ENCODE data around the gene MLYCD. TPM values are rescaled to one million over a fixed set of nuclear protein-coding genes. Genes with fewer than 3 reads are reported as not detected.
A peak's percentile ranks its signal among the peaks of the same experiment; 100 is the strongest.

MLYCD gene
- total RNA-seq, 1 donor from 2014 or later: 50.4 TPM

GRCh38 chr16:83971165-83972130 is 72.5 kb downstream of the MLYCD start:
- Histone ChIP-seq H3K36me3 (no peaks in the 10 kb centered on the region), H3K27ac (replicated peaks) (no peak overlapping the region), H3K27me3 (ENCODE audit: low read depth) (peaks cover 16% of the 10 kb centered on the region), H3K4me1 (no peaks in the 10 kb centered on the region), H3K9me3 (replicated peaks) (no peaks in the 10 kb centered on the region), H3K4me3 (no peak overlapping the region)
- intact Hi-C loops (cut with micrococcal nuclease): no loop called here
- peak; percentile 5 for DNase-seq
- no peak for TF ChIP-seq CTCF (IDR thresholded peaks at IDR 0.05; ENCODE audit: borderline replicate concordance)

- H3K27ac ChIP-seq (replicated peaks): no peak overlapping the region
- intact Hi-C loops (cut with micrococcal nuclease): no loop called here
- no peaks in the 10 kb centered on the region for H3K4me1 ChIP-seq
- no peak for TF ChIP-seq CTCF (IDR thresholded peaks at IDR 0.05; ENCODE audit: borderline replicate concordance)
- H3K36me3 ChIP-seq: no peaks in the 10 kb centered on the region
- H3K9me3 ChIP-seq (replicated peaks): no peaks in the 10 kb centered on the region
- H3K27me3 ChIP-seq (ENCODE audit: low read depth): peaks cover 16% of the 10 kb centered on the region
- H3K4me3 ChIP-seq: no peak overlapping the region
- peak; percentile 3 for DNase-seq
Measured at GRCh38 chr16:83972256-83973008, 73.5 kb downstream of the MLYCD start.

- H3K27ac ChIP-seq (replicated peaks): no peak overlapping the region
- H3K4me1 ChIP-seq: no peaks in the 10 kb centered on the region
- H3K9me3 ChIP-seq (replicated peaks): peaks cover 3% of the 10 kb centered on the region
- intact Hi-C loops (cut with micrococcal nuclease): no loop called here
- H3K36me3 ChIP-seq: no peaks in the 10 kb centered on the region
- DNase-seq: peak; percentile 9
- no peak overlapping the region for H3K4me3 ChIP-seq
- peaks cover 16% of the 10 kb centered on the region for H3K27me3 ChIP-seq (ENCODE audit: low read depth)
- no peak for TF ChIP-seq CTCF (IDR thresholded peaks at IDR 0.05; ENCODE audit: borderline replicate concordance)
Measured at GRCh38 chr16:83973077-83973476, 74.2 kb downstream of the MLYCD start.

GRCh38 chr16:83973581-83974385 is 74.9 kb downstream of the MLYCD start:
- H3K27ac ChIP-seq (replicated peaks): no peak overlapping the region
- intact Hi-C loops (cut with micrococcal nuclease): no loop called here
- peaks cover 10% of the 10 kb centered on the region for H3K9me3 ChIP-seq (replicated peaks)
- H3K27me3 ChIP-seq (ENCODE audit: low read depth): peaks cover 15% of the 10 kb centered on the region
- no peak overlapping the region for H3K4me3 ChIP-seq
- no peak for TF ChIP-seq CTCF (IDR thresholded peaks at IDR 0.05; ENCODE audit: borderline replicate concordance)
- DNase-seq: no peak
- H3K4me1 ChIP-seq: no peaks in the 10 kb centered on the region
- no peaks in the 10 kb centered on the region for H3K36me3 ChIP-seq

GRCh38 chr16:83974475-83974874 is 75.6 kb downstream of the MLYCD start:
- no peak for DNase-seq
- Histone ChIP-seq H3K4me1 (no peaks in the 10 kb centered on the region), H3K9me3 (replicated peaks) (peaks cover 13% of the 10 kb centered on the region), H3K36me3 (no peaks in the 10 kb centered on the region), H3K27ac (replicated peaks) (no peak overlapping the region), H3K27me3 (ENCODE audit: low read depth) (peaks cover 8% of the 10 kb centered on the region), H3K4me3 (no peak overlapping the region)
- intact Hi-C loops (cut with micrococcal nuclease): no loop called here
- no peak for TF ChIP-seq CTCF (IDR thresholded peaks at IDR 0.05; ENCODE audit: borderline replicate concordance)
